ENCODE results near the gene CA10. TPM values are rescaled to one million over a fixed set of nuclear protein-coding genes. Genes with fewer than 3 reads are reported as not detected.

The CA10 gene
- total RNA-seq, 2 donors from 2014 or later, result not detected

DNA sequence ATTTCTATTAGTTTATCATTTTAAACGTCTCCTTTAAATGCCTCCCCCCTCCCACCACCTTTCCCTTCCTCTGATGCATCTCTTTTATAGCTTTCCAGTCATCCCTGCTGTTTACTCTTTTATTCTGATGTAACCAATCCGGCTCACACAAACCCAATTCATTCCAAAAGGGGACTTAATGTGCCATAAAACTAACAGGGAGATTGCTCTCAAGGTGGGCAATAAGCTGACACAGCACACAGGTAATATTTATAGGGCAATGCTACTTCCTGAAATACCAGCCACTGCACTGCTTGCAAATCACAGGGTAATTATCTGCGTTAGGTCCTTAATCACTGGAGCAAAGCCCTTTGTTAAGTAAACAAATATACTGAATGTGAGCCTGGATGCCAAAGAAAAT, 23.3 kb upstream of the CA10 start:
- no peak overlapping the region for H3K27ac ChIP-seq
- ATAC-seq (ENCODE audit: insufficient number of reproducible peaks, low FRiP score, low read depth) (no peak), DNase-seq (ENCODE audit: low spot score) (no peak)
- no peaks in the 10 kb centered on the region for H3K27me3 ChIP-seq (replicated peaks; ENCODE audit: insufficient read depth)
- H3K9me3 ChIP-seq, result no peaks in the 10 kb centered on the region
- TF ChIP-seq, protein P1, sequence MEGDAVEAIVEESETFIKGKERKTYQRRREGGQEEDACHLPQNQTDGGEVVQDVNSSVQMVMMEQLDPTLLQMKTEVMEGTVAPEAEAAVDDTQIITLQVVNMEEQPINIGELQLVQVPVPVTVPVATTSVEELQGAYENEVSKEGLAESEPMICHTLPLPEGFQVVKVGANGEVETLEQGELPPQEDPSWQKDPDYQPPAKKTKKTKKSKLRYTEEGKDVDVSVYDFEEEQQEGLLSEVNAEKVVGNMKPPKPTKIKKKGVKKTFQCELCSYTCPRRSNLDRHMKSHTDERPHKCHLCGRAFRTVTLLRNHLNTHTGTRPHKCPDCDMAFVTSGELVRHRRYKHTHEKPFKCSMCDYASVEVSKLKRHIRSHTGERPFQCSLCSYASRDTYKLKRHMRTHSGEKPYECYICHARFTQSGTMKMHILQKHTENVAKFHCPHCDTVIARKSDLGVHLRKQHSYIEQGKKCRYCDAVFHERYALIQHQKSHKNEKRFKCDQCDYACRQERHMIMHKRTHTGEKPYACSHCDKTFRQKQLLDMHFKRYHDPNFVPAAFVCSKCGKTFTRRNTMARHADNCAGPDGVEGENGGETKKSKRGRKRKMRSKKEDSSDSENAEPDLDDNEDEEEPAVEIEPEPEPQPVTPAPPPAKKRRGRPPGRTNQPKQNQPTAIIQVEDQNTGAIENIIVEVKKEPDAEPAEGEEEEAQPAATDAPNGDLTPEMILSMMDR (IDR thresholded peaks at IDR 0.05), result no peak
- H3K36me3 ChIP-seq, result no peaks in the 10 kb centered on the region
- H3K4me3 ChIP-seq, result no peak overlapping the region
- no peaks in the 10 kb centered on the region for H3K4me1 ChIP-seq (ENCODE audit: control insufficient read depth in 1 of 2, low read depth in 2 of 2)

DNA sequence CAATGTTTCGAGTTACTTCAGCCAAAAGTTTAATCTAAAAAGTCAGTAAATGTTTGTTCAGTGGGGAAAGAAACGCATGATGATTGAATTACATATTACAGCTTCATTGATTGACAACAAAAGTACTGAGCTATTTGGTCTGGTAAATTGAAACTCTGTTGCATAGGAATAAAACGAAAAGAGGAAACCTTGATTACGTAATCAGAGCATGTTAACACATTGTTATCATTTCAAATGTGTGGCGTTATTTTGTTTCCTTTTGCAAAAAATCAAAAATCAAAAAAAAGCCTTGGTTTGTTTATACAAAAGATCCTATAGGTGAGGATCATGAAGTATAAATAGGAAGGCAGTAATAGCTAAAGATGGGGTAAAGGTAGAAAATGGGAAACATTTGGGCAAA, 19.5 kb upstream of the CA10 start:
- H3K4me3 ChIP-seq, result no peak overlapping the region
- no peaks in the 10 kb centered on the region for H3K27me3 ChIP-seq (replicated peaks; ENCODE audit: insufficient read depth)
- ATAC-seq (ENCODE audit: insufficient number of reproducible peaks, low FRiP score, low read depth), result no peak
- H3K36me3 ChIP-seq, result no peaks in the 10 kb centered on the region
- H3K27ac ChIP-seq, result no peak overlapping the region
- no peaks in the 10 kb centered on the region for H3K9me3 ChIP-seq
- TF ChIP-seq, protein P1 (IDR thresholded peaks at IDR 0.05), result no peak
- H3K4me1 ChIP-seq (ENCODE audit: control insufficient read depth in 1 of 2, low read depth in 2 of 2), result no peaks in the 10 kb centered on the region
- DNase-seq (ENCODE audit: low spot score), result no peak

DNA sequence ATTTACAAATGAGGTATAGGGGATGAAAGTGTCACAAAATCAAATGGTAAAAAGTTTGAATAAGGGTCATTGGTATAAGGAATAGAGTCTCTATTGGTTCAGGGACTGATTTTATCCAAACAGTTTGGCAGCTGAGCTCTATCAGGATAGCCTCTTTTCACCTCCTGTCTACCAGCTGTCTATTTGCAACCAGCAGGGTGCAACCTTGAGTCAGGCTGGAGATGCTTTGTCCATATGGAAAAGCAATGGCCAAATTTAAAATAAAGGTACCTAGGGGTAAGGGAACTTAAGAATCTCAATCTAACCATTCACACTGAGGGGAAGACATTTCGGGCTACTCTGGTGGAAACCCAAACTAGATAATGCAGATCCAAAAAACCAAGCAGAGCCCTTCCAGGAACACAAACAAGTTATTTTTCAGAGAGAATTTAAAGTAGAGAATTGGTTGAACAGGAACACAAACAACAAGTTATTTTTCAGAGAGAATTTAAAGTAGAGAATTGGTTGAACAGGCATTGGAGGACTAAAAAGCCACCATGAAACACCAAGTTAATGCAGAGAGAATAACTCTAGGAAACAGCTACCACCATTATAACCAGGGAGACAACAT, 12.6 kb upstream of the CA10 start:
- Histone ChIP-seq H3K9me3 (no peaks in the 10 kb centered on the region), H3K36me3 (no peaks in the 10 kb centered on the region), H3K4me3 (no peak overlapping the region), H3K27ac (no peak overlapping the region), H3K4me1 (ENCODE audit: control insufficient read depth in 1 of 2, low read depth in 2 of 2) (no peaks in the 10 kb centered on the region), H3K27me3 (replicated peaks; ENCODE audit: insufficient read depth) (no peaks in the 10 kb centered on the region)
- ATAC-seq (ENCODE audit: insufficient number of reproducible peaks, low FRiP score, low read depth) (no peak), DNase-seq (ENCODE audit: low spot score) (no peak)
- TF ChIP-seq, protein P1 (IDR thresholded peaks at IDR 0.05), result no peak

DNA sequence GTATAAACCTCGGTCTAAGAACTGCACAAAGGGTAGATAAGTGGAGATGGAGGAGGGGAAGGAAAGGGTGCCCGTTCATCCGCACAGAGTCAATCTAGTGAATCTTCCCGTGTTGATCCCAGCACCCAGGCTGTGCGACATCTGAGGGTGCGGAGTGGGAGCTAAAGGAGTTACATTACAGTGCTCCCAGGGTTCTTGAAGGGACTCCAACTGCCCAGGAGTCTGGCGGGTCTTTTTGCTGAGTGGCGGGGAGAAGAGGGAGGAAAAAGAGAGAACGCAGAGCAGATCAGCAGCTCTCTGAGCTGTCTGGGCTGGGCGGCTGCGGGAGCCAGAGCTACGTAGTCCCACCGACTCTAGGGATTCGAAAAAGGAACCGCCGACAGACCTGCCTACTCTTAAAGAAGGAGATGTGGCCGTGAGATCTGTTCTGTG, 1.6 kb upstream of the CA10 start:
- TF ChIP-seq, protein P1 (IDR thresholded peaks at IDR 0.05), result no peak
- H3K9me3 ChIP-seq, result no peaks in the 10 kb centered on the region
- H3K27ac ChIP-seq, result no peak overlapping the region
- no peak overlapping the region for H3K4me3 ChIP-seq
- ATAC-seq (ENCODE audit: insufficient number of reproducible peaks, low FRiP score, low read depth) (no peak), DNase-seq (ENCODE audit: low spot score) (no peak)
- peaks cover 0 to 11% of the 10 kb centered on the region in 2 donors for H3K4me1 ChIP-seq (ENCODE audit: control insufficient read depth in 1 of 2, low read depth in 2 of 2)
- peaks cover 8% of the 10 kb centered on the region for H3K27me3 ChIP-seq (replicated peaks; ENCODE audit: insufficient read depth)
- H3K36me3 ChIP-seq, result no peaks in the 10 kb centered on the region

DNA sequence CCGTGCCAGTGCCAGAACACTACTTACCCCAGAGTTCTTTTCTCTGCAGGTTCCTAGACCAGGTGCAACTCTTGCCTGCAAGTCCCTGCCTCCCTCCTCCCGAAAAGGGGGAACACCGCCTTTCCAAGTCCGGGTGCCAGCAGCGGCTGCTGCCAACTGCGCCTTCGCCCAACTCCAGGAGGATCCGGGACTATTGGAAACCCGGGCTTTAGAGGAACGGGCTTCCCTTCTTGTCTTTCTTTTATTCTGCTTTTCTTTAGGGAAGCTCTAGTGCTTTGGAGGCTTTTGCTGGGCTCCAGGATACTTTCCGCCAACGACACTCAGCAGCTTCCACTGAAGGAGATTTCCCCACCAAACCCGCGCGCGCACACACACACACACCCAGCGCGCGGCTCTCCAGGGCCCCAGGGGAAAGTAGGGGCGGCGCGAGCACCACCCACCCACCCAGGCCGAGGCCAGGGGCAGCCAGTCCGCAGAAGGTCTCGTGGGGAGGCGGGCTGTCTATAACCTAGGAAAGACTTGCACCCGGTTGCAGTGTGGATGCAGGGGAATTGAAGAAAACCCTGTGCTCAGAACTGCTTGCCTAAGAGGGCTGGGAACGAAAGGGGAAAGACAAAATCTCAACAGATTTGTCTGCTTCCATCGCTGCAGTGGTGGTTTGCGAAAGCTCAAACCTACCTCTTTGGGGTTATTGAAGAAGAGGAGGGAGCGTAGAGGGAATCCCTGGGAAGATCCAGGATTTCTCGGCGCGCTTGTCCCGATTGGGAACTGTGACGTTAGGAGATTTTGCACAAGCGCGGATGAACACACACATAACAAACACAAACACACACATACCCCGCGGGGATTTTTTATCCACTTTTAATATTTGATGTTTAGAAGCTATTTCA, 977 bp upstream of the CA10 start:
- DNase-seq (ENCODE audit: low spot score), result no peak
- no peak for ATAC-seq (ENCODE audit: insufficient number of reproducible peaks, low FRiP score, low read depth)
- no peak overlapping the region for H3K27ac ChIP-seq
- H3K4me3 ChIP-seq, result no peak overlapping the region
- H3K36me3 ChIP-seq, result no peaks in the 10 kb centered on the region
- peaks cover 0 to 11% of the 10 kb centered on the region in 2 donors for H3K4me1 ChIP-seq (ENCODE audit: control insufficient read depth in 1 of 2, low read depth in 2 of 2)
- peaks cover 8% of the 10 kb centered on the region for H3K27me3 ChIP-seq (replicated peaks; ENCODE audit: insufficient read depth)
- TF ChIP-seq, protein P1 (IDR thresholded peaks at IDR 0.05), result no peak
- no peaks in the 10 kb centered on the region for H3K9me3 ChIP-seq
